RWPE2 (cell line): ENCODE results near the gene GJB4.

ENCODE experiments used
- ATAC-seq: fragments of 200-7000 bp; cut with Tn5 transposase; 3 replicates; pipeline ENCODE4 v1.9.1; 2021; ENCODE audit warnings: low read depth
- DNase-seq: peaks from one replicate; pipeline ENCODE4 v3.0.0-alpha.2; 2020; ENCODE audit warnings: low spot score
- H3K27ac ChIP-seq: fragments of 450-650 bp; 2 replicates; pipeline ENCODE4 v1.5.1; 2017; ENCODE audit warnings: mild to moderate bottlenecking; ENCODE audit not compliant: poor library complexity, severe bottlenecking
- H3K27me3 ChIP-seq: fragments of 250-450 bp; sonication (Bioruptor Pico); 2 replicates; pipeline ENCODE4 v1.5.1; 2021; ENCODE audit warnings: mild to moderate bottlenecking, moderate library complexity; ENCODE audit not compliant: insufficient read depth, poor library complexity, severe bottlenecking
- H3K36me3 ChIP-seq: fragments of 250-450 bp; sonication (Bioruptor Pico); 2 replicates; pipeline ENCODE4 v1.5.1; 2020; ENCODE audit warnings: low read depth, mild to moderate bottlenecking, moderate library complexity
- H3K4me1 ChIP-seq: fragments of 250-450 bp; sonication (Bioruptor Pico); 2 replicates; pipeline ENCODE4 v1.5.1; 2021; ENCODE audit warnings: mild to moderate bottlenecking, moderate library complexity; ENCODE audit not compliant: insufficient read depth, poor library complexity, severe bottlenecking
- H3K4me3 ChIP-seq: fragments of 250-450 bp; sonication (Bioruptor Pico); 2 replicates; pipeline ENCODE4 v1.5.1; 2021; ENCODE audit warnings: mild to moderate bottlenecking, moderate library complexity; ENCODE audit not compliant: severe bottlenecking
- H3K9me3 ChIP-seq: fragments of 250-450 bp; sonication (Bioruptor Pico); 2 replicates; pipeline ENCODE4 v1.5.1; 2021; ENCODE audit warnings: mild to moderate bottlenecking, moderate library complexity; ENCODE audit not compliant: severe bottlenecking
- CTCF ChIP-seq: fragments of 450-650 bp; IDR thresholded peaks from one replicate; pipeline ENCODE4 v1.5.1; 2017; ENCODE audit warnings: mild to moderate bottlenecking, moderate library complexity; ENCODE audit not compliant: poor library complexity, severe bottlenecking

GJB4 gene

DNA sequence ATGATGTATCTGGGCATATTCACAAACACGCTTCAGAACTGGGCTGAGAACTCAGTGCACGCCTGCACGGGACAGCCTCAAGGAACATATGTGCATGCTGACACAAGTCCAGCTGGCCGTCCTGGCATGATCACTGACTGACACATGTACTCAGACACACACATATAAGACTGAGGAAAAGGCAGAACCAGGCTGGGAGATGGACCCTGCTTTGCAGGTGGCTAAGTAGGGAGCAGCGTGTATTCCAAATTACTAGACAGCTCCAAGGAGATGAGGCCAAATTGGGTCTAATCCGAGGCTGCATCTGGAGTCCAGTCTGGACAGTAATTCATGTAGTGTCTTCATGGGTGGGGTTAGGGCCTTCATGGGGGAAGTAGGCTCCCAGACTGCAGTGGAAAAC lies 46.1 kb upstream of the GJB4 start:
- Histone ChIP-seq H3K36me3 (no peaks in the 10 kb centered on the region), H3K4me1 (no peaks in the 10 kb centered on the region), H3K27me3 (no peaks in the 10 kb centered on the region), H3K4me3 (no peak overlapping the region), H3K9me3 (no peaks in the 10 kb centered on the region), H3K27ac (no peak overlapping the region)
- no peak for DNase-seq
- ATAC-seq, result no peak
- no peak for TF ChIP-seq CTCF

DNA sequence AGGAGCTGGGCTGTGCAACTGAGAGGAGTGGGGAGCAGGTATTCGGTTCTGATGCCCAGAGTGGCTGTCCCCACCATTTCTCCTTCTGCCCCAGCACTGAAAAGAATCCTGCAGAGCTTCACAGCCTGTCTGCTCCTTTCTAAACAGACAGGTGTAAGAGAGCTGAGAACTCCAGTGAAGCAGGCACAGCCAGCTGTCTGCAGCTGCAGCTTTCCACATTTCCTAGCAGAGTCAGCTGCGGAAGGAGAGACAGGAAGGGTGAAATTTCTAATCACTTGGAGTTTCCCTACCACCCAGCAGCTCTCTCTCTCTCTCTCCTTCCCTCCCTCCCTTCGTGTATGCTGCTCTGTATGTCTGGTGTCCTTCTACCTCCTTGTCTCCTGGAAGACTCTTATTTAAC lies 45.2 kb upstream of the GJB4 start:
- ATAC-seq (no peak), DNase-seq (no peak)
- H3K27me3 ChIP-seq, result no peaks in the 10 kb centered on the region
- no peaks in the 10 kb centered on the region for H3K4me1 ChIP-seq
- no peak for TF ChIP-seq CTCF
- H3K4me3 ChIP-seq, result no peak overlapping the region
- no peaks in the 10 kb centered on the region for H3K36me3 ChIP-seq
- H3K9me3 ChIP-seq, result no peaks in the 10 kb centered on the region
- H3K27ac ChIP-seq, result no peak overlapping the region

DNA sequence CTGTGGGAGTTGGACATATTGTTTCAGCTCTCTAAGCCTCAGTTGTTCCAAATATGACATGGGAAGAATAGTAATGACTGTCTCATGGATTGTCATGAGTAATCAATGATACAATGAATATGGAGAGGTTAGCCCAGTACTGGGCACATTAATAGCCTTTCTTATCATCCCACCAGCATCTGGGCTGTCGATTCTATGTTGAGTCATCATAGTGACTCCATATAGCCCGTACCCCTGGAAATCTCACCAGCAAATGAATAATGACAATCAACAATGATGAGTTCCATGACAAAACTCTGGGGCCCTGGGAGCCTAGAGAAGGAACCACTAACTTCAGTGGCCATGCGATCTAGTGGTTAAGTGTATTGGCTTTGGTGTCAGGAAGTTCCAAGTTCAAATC lies 44.4 kb upstream of the GJB4 start:
- ATAC-seq (no peak), DNase-seq (no peak)
- no peaks in the 10 kb centered on the region for H3K36me3 ChIP-seq
- H3K4me3 ChIP-seq, result no peak overlapping the region
- H3K27ac ChIP-seq, result no peak overlapping the region
- no peaks in the 10 kb centered on the region for H3K27me3 ChIP-seq
- no peaks in the 10 kb centered on the region for H3K4me1 ChIP-seq
- no peaks in the 10 kb centered on the region for H3K9me3 ChIP-seq
- TF ChIP-seq CTCF, result no peak

- Histone ChIP-seq H3K27me3 (peaks cover 3% of the 10 kb centered on the region), H3K4me3 (no peak overlapping the region), H3K36me3 (no peaks in the 10 kb centered on the region), H3K27ac (no peak overlapping the region), H3K9me3 (no peaks in the 10 kb centered on the region), H3K4me1 (no peaks in the 10 kb centered on the region)
- DNase-seq, result no peak
- TF ChIP-seq CTCF, result no peak
- no peak for ATAC-seq
These were observed 38.3 kb upstream of the GJB4 start for GRCh38 chr1:34721241-34721640.

GRCh38 chr1:34721646-34722355 lies 37.7 kb upstream of the GJB4 start:
- ATAC-seq (no peak), DNase-seq (no peak)
- no peak overlapping the region for H3K4me3 ChIP-seq
- no peaks in the 10 kb centered on the region for H3K9me3 ChIP-seq
- H3K36me3 ChIP-seq, result no peaks in the 10 kb centered on the region
- H3K27ac ChIP-seq, result no peak overlapping the region
- no peaks in the 10 kb centered on the region for H3K4me1 ChIP-seq
- H3K27me3 ChIP-seq, result peaks cover 3% of the 10 kb centered on the region
- TF ChIP-seq CTCF, result no peak
